A549 (cell line): ENCODE data around the gene TEAD2. TPM values are rescaled to one million over a fixed set of nuclear protein-coding genes. Genes with fewer than 3 reads are reported as not detected.

Experiments
- ATAC-seq, 2 experiments: fragments of 200-7000 bp in 1 of 2; fragments of >200 bp in 1 of 2; cut with Nextera tagmentation in 1 of 2; cut with Tn5 transposase in 1 of 2; 3 replicates each; pipeline versions ENCODE4 v1.8.0 to v1.9.1; 2018 to 2020; ENCODE audit warnings: mild to moderate bottlenecking in 1 of 2, moderate library complexity in 1 of 2
- CTCF ChIA-PET: fragments of 300-600 bp; sonication (Branson Sonifier 250); formaldehyde crosslinking; extraction: SDS; loops from one replicate; lab custom pipeline; 2021; ENCODE audit warnings: antibody characterized with exemption, inconsistent platforms; lab: Yijun Ruan, JAX
- POLR2A ChIA-PET: fragments of 350-600 bp; formaldehyde crosslinking; extraction: SDS; loops from one replicate; lab custom pipeline; 2021; ENCODE audit warnings: antibody characterized with exemption, inconsistent platforms; lab: Yijun Ruan, JAX
- DNase-seq, 2 experiments: peaks; one replicate each; pipeline versions ENCODE4 v3.0.0 to v3.0.0-alpha.2; 2011 to 2016; ENCODE audit warnings: low read depth in 1 of 2, low spot score in 1 of 2
- FAIRE-seq: peaks from 2 replicates; lab custom pipeline; 2011; peaks lifted over from hg19 to GRCh38; lab: Jason Lieb, UNC
- H3K27ac ChIP-seq, 2 experiments: fragments of >200 bp; sonication (Bioruptor Twin); formaldehyde crosslinking; 3 replicates each; pipeline ENCODE4 v1.5.1; 2016 to 2017
- H3K4me1 ChIP-seq: fragments of >200 bp; sonication (Bioruptor Twin); formaldehyde crosslinking; 3 replicates; pipeline ENCODE4 v1.6.1; 2016
- H3K4me2 ChIP-seq: fragments of >200 bp; sonication (Bioruptor Twin); formaldehyde crosslinking; 3 replicates; pipeline ENCODE4 v1.6.1; 2016
- H3K4me3 ChIP-seq: fragments of >200 bp; sonication (Bioruptor Twin); formaldehyde crosslinking; 3 replicates; pipeline ENCODE4 v1.5.1; 2016
- H3K9me3 ChIP-seq: fragments of >200 bp; sonication (Bioruptor Twin); formaldehyde crosslinking; 3 replicates; pipeline ENCODE4 v1.6.1; 2016
- CBX8 ChIP-seq: fragments of 200-600 bp; sonication (generic); IDR thresholded peaks from 2 replicates; pipeline ENCODE4 v1.6.1; 2016
- CTCF ChIP-seq: fragments of >200 bp; sonication (Bioruptor Twin); formaldehyde crosslinking; IDR thresholded peaks from 3 replicates; pipeline ENCODE4 v1.5.1; 2016
- E2F6 ChIP-seq: IDR thresholded peaks from 2 replicates; pipeline ENCODE4 v1.6.1; 2012; ENCODE audit warnings: low read depth, borderline replicate concordance
- EP300 ChIP-seq, 2 experiments: fragments of >200 bp; sonication (Bioruptor Twin); formaldehyde crosslinking; IDR thresholded peaks; 2 replicates in 1 of 2; 3 replicates in 1 of 2; pipeline ENCODE4 v1.6.1; 2016 to 2017
- FOSL2 ChIP-seq, 2 experiments: fragments of 450-650 bp in 1 of 2; fragments of >200 bp in 1 of 2; sonication (Bioruptor Twin) in 1 of 2; formaldehyde crosslinking; IDR thresholded peaks; 2 replicates each; pipeline versions ENCODE4 v1.5.0 to v1.6.1; 2016 to 2020; ENCODE audit warnings: mild to moderate bottlenecking in 1 of 2, moderate library complexity in 1 of 2
- GATA3 ChIP-seq: IDR thresholded peaks from 2 replicates; pipeline ENCODE4 v1.6.1; 2012; ENCODE audit warnings: borderline replicate concordance
- HOXB13 ChIP-seq: fragments of 250-450 bp; sonication (Bioruptor Pico); IDR thresholded peaks from 2 replicates; pipeline ENCODE4 v1.5.0; 2020; ENCODE audit warnings: low read depth, mild to moderate bottlenecking, moderate library complexity
- KDM5A ChIP-seq: fragments of 200-600 bp; sonication (generic); IDR thresholded peaks from 2 replicates; pipeline ENCODE4 v1.6.1; 2016; ENCODE audit warnings: antibody characterized with exemption, mild to moderate bottlenecking
- NFE2L2 ChIP-seq: fragments of 150-350 bp; conservative IDR thresholded peaks from 2 replicates; pipeline ENCODE4 v1.6.1; 2014; ENCODE audit warnings: low read length
- RAD21 ChIP-seq, 2 experiments: fragments of >200 bp in 1 of 2; sonication (Bioruptor Twin) in 1 of 2; formaldehyde crosslinking in 1 of 2; IDR thresholded peaks in 1 of 2; conservative IDR thresholded peaks in 1 of 2; 2 replicates in 1 of 2; 3 replicates in 1 of 2; pipeline ENCODE4 v1.6.1; 2012 to 2018; ENCODE audit warnings: inconsistent platforms in 1 of 2
- RFX5 ChIP-seq: fragments of 450-650 bp; IDR thresholded peaks from 2 replicates; pipeline ENCODE4 v1.7.1; 2014; ENCODE audit warnings: antibody characterized with exemption, mild to moderate bottlenecking, moderate library complexity
- RNF2 ChIP-seq: fragments of 200-600 bp; sonication (generic); IDR thresholded peaks from 2 replicates; pipeline ENCODE4 v1.6.1; 2016; ENCODE audit warnings: low read depth, mild to moderate bottlenecking, antibody characterized with exemption, moderate library complexity, borderline replicate concordance
- SMC3 ChIP-seq: fragments of >200 bp; sonication (Bioruptor Twin); formaldehyde crosslinking; IDR thresholded peaks from 3 replicates; pipeline ENCODE4 v1.6.1; 2018; ENCODE audit warnings: inconsistent platforms
- TFCP2L1 ChIP-seq: fragments of 250-450 bp; sonication (Bioruptor Pico); IDR thresholded peaks from 2 replicates; pipeline ENCODE4 v1.5.0; 2021; ENCODE audit warnings: mild to moderate bottlenecking
- USF2 ChIP-seq: fragments of 450-650 bp; IDR thresholded peaks from 2 replicates; pipeline ENCODE4 v1.6.1; 2014; ENCODE audit warnings: antibody characterized with exemption
- WGBS: methylation state at CpG from one replicate; pipeline ENCODE4 v1.1.6; 2017; ENCODE audit errors: missing lambda C conversion rate; 5-methylcytosine and 5-hydroxymethylcytosine counted together
- polyA plus RNA-seq, 4 experiments: library from polyadenylated mRNA; depleted of rRNA in 3 of 4; stranded (reverse); fragments of >200 nt; fragmentation: RNase III in 1 of 4; extraction: RNeasy Plus Mini Kit Qiagen cat#74134 plus additional on column Dnase treatment in 1 of 4; gene quantifications; 2 replicates in 3 of 4; 3 replicates in 1 of 4; pipeline ENCODE4 v1.2.3, GENCODE V29; 2011 to 2017

The TEAD2 gene
- polyA plus RNA-seq, 2 of the 4 experiments (the other 2 are of a cell fraction), result 15.9 to 25.3 TPM

- H3K27ac ChIP-seq, result no peak overlapping the region
- CTCF ChIA-PET, result interaction anchor here (0.5 to 10.9 kb wide), 35 partner anchors 12 to 609 kb away, joined by 3 to 244 read pairs (median 5); partner anchors contain the start of genes ALDH16A1, FLT3LG, GFY and PIH1D1
- H3K9me3 ChIP-seq, result no peaks in the 10 kb centered on the region
- 0 out of 3 replicates have a peak, but pooled peaks cover 3% of the 10 kb centered on the region for H3K4me1 ChIP-seq
- WGBS, result 27% methylated on average over 14 of the region's 14 CpGs
- no peak overlapping the region for H3K4me3 ChIP-seq
- FAIRE-seq (peak; percentile 98), DNase-seq (peak; percentile 89 to 93), ATAC-seq (peak; percentile 83 to 94)
- peak overlapping the region; percentile 17; the same call in 1 of the 3 replicates for H3K4me2 ChIP-seq
- POLR2A ChIA-PET, result interaction anchor here (0.9 kb wide), 2 partner anchors 53 to 61 kb away, joined by 3 to 4 read pairs; partner anchors contain the start of gene ALDH16A1
- TF ChIP-seq RNF2, result no peak
- peak; percentile 98 for TF ChIP-seq CTCF
- peak; percentile 97 to 99 for TF ChIP-seq RAD21 (conservative IDR thresholded peaks at IDR 0.05 in 1 of 2, IDR thresholded peaks at IDR 0.05 in 1 of 2)
- no peak for TF ChIP-seq HOXB13 (CRISPR knock-in tag)
- TF ChIP-seq USF2, result no peak
- peak; percentile 91 for TF ChIP-seq SMC3
- no peak for TF ChIP-seq EP300 (IDR thresholded peaks at IDR 0.05)
- no peak for TF ChIP-seq E2F6
- no peak for TF ChIP-seq FOSL2 (IDR thresholded peaks at IDR 0.05)
- no peak for TF ChIP-seq FOSL2 (CRISPR knock-in tag; IDR thresholded peaks at IDR 0.05)
These were observed 29.6 kb upstream of the TEAD2 start for GRCh38 chr19:49391581-49392399.

GRCh38 chr19:49390929-49391359 is 28.7 kb upstream of the TEAD2 start:
- no peak for DNase-seq
- H3K4me2 ChIP-seq, result no peak overlapping the region
- no peak for FAIRE-seq
- H3K4me1 ChIP-seq, result 0 out of 3 replicates have a peak, but pooled peaks cover 3% of the 10 kb centered on the region
- TF ChIP-seq TFCP2L1 (CRISPR knock-in tag) (no peak), RFX5 (no peak), KDM5A (no peak), NFE2L2 (no peak), CBX8 (no peak), GATA3 (no peak), CTCF (no peak)
- H3K27ac ChIP-seq, result no peak overlapping the region
- H3K9me3 ChIP-seq, result no peaks in the 10 kb centered on the region
- ATAC-seq, result peak; percentile 2 to 23; a peak in 3 of 6 replicates
- CTCF ChIA-PET, result interaction anchor here (0.6 to 10.9 kb wide), 32 partner anchors 13 to 608 kb away, joined by 3 to 244 read pairs (median 6); partner anchors contain the start of genes ALDH16A1, FLT3LG, GFY and PIH1D1
- no peak overlapping the region for H3K4me3 ChIP-seq
- WGBS, result 37% methylated on average over 9 of the region's 9 CpGs
- POLR2A ChIA-PET, result interaction anchor here (0.9 kb wide), 2 partner anchors 54 to 62 kb away, joined by 3 to 4 read pairs; partner anchors contain the start of gene ALDH16A1
